H54 (cell line): ENCODE data around the gene HIGD1C.
"Not testable (repeated sequence)": the region's sequence is repeated elsewhere in the genome, so short reads cannot be mapped to it uniquely, and the experiment has no call there.

Experiments used
- DNase-seq: peaks from one replicate; pipeline ENCODE4 v3.0.0; 2011; ENCODE audit warnings: low spot score, mixed read lengths; ENCODE audit not compliant: insufficient read length
- FAIRE-seq: peaks from 3 replicates; lab custom pipeline; 2011; peaks lifted over from hg19 to GRCh38; lab: Jason Lieb, UNC
- POLR2A ChIP-seq: IDR thresholded peaks from 2 replicates; pipeline ENCODE4 v1.6.1; 2011; ENCODE audit warnings: low read depth, mild to moderate bottlenecking, low read length

The HIGD1C gene

DNA sequence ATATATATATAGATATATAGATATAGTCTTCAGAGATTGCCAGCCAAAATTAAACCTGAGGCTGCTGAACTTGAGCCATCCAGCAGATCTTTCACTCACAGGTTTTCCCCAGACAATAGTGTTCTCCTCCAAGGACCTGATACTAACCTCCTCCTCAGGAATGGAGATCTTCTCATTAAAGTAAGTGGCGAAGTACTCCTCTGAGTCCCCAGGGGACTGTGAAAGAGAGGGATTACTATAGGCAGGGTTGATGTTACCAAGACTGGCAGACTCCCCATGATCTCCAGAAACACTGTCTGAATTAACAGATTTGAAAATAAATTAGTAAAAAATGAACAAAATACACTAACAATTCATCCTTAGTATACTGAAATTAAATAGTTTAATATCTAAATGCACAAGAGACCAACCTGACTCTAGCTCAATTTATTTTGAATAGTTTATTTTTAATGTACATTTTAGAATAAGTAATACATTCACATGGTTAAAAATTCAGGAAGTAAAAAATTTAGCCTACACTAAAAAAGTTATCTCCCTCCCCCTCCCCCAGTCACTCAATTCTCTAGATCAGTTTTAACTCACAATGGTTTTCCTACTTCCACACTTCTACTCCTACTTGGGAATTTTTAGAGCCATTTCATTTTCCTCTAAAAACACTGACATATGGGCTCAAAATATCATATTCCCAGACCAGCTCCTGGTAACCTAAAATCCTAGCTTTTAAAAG, 56.1 kb downstream of the HIGD1C start:
- TF ChIP-seq POLR2A = no peak
- FAIRE-seq (no peak), DNase-seq (no peak)

DNA sequence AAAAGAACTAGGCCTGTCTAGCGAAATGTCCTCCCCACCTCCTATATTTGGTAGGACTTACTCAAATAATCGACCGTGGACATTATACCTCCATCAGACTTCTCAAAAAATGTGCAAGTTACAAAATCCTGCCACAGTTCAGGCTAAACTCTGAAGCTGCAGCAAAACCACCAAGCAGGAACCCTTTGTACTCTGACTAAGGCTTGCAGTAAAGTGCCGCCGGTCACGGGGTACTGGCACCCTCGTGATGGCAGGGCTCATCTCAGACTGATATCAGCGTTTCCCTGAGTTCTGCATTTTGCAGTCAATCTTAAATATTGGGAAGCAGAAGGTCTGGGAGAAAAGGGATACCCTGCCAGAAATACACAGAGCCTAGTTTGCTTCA, 56.7 kb downstream of the HIGD1C start:
- DNase-seq = no peak
- no peak for FAIRE-seq
- TF ChIP-seq POLR2A = no peak

DNA sequence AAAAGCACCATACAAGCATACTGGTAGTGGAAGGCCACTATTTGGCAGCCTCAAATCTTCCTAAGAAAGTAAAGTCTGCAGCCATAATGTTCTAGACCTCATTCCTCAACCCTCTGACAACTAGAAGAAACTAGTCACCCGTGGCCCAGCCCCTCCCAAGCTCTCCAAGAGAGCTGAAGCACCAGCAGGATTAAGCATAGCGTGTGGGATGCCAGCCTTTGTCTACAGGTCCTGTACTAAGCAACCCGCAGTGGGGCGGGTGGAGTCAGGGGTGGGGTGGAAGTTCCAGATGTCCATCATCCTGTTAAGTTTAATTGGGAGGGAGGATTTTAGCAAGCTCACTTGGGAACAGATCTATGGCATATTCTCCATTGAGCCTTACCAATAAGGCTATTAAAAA, 59.6 kb downstream of the HIGD1C start:
- DNase-seq = no peak
- no peak for FAIRE-seq

DNA sequence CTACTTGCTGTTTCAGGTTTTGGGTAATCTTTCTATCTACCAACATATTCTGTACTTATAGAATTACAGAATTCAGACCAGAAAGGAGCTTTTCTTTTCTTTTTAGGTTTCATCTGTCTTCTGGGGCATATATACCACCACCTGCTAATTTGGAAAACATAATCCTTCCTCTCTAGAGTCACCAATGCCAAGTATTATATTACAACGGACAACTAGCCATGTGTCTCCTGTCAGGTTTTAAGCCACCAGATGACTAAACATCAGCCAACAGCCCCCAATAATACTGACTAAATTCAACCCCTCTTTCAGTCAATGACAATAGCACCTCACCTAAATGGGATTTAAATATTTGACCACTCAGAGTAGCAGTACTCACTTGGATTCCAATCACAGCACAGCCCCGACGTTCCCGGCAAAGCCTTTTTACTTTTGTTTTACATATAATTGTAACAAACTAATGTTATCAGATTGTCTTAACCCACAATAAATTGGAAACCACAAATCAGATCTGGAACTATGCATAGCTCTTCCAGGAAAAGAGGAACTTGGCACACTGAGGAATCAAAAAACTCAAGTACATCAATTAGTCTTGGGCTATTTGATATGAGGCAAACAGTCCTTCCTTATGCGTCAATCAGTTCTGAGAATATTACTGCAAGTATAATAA, 60.4 kb downstream of the HIGD1C start:
- TF ChIP-seq POLR2A = no peak
- DNase-seq = no peak
- FAIRE-seq = no peak

More for the DNA sequence above, 59.6 kb downstream of the HIGD1C start:
- no peak for TF ChIP-seq POLR2A

DNA sequence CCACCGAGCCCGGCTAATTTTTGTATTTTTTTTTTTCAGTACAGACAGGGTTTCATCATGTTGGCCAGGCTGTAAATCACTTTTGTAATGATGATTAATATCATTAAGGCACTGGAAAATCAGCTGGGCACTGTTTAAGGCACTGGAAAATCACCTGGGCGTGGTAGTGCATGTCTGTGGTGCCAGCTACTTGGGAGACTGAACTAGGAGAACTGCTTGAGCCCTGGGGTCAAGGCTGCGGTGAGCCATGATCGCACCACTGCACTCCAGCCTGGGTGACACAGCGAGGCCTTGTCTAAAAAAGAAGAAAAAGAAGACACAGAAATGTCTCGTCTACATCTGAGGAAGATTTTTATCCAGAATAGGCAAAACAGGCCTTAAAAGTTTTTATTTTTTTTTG, 61.1 kb downstream of the HIGD1C start:
- FAIRE-seq (no peak), DNase-seq (no peak)

DNA sequence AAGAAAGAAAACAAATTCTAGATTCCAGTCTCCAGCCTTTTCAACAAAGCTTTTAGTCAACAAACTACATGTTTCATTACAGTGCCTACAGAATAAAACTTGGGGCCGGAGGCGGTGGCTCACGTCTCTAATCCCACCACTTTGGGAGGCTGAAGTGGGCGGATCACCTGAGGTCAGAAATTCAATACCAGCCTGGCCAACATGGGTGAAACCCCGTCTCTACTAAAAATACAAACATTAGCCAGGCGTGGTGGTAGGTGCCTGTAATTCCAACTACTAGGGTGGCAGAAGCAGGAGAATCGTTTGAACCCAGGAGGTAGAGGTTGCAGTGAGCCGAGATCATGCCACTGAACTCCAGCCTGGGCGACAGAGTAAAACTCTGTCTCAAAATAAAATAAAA, 62.1 kb downstream of the HIGD1C start:
- FAIRE-seq, DNase-seq: not testable (repeated sequence)

More for the DNA sequence above, 61.1 kb downstream of the HIGD1C start:
- no peak for TF ChIP-seq POLR2A

DNA sequence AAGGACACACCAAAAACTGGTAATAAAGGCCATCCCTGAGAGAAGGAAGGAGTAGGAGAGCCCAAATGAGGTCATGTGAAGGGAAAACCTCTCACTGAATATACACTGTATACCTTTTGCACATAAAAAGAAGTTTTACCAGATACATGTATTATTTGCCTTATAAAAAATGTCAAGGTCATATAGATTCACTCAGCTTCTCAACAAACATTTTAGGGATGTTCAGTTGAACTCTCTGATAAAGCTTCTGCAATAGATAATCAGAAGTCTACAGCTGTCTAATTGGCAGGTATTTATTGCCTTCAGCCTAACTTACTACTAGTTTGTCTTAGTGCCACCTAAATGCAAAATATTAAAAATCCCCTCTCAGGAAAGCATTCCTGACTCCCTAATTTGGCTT, 65.1 kb downstream of the HIGD1C start:
- DNase-seq (no peak), FAIRE-seq (no peak)
- no peak for TF ChIP-seq POLR2A

DNA sequence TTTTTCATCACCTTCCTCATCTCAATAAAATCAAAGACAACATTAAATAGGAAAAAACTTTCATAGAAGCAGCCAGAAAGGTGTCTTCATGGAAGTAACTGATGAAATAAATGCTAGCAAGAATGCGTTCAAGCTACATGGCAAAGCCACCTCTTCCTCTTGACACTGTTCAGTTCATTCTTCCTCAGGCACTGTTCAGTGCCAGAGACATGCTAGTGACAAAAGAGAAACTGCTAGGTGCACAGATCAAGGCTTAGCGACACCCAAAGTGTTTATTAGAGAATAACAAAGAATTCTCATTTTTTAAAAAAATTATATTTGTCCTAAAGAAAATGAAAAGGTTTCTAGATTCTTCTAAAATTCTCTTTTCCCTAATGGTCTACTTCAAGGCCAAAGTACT, 66.6 kb downstream of the HIGD1C start:
- no peak for FAIRE-seq
- TF ChIP-seq POLR2A = no peak
- DNase-seq = no peak

DNA sequence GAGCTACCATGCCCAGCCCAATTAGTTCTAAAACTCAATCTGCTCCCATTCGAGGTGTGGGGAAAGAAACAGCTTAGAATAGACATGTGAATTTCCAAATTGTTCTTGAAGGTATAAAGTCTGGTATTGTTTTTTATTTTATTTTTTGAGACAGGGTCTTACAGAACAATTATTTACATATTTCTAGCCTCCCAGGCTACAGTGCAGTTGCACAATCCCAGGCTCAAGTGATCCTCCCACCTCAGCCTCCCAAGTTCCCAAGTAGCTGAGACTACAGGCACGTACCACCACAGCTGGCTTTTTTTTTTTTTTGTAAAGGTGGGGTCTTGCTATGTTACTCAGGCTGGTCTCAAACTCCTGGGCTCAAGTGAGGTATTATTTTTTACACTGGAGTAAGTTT, 67.6 kb downstream of the HIGD1C start:
- FAIRE-seq = no peak
- no peak for DNase-seq
- no peak for TF ChIP-seq POLR2A
